Motor neuron (in vitro differentiated cells): ENCODE results near the gene DPYD. TPM values are rescaled to one million over a fixed set of nuclear protein-coding genes. Genes with fewer than 3 reads are reported as not detected.
"Not testable (repeated sequence)": the region's sequence is repeated elsewhere in the genome, so short reads cannot be mapped to it uniquely, and the experiment has no call there.

ENCODE experiments used
- ATAC-seq, 8 experiments: fragments of 200-7000 bp; cut with Tn5 transposase; replicated peaks in 6 of 8; 2 replicates each; pipeline ENCODE4 v1.8.0; 2021; ENCODE audit warnings: mild to moderate bottlenecking in 8 of 8, moderate library complexity in 8 of 8
- H3K27ac ChIP-seq, 2 donors: fragments of 250-450 bp; sonication (Bioruptor Pico); 2 replicates each; pipeline ENCODE4 v1.9.0; 2021; ENCODE audit warnings: antibody characterized with exemption in 2 of 2, mild to moderate bottlenecking in 2 of 2, moderate library complexity in 1 of 2
- H3K4me1 ChIP-seq, 2 donors: fragments of 250-450 bp; sonication (Bioruptor Pico); replicated peaks in 1 of 2; 2 replicates each; pipeline ENCODE4 v1.6.1; 2021; ENCODE audit warnings: antibody characterized with exemption in 2 of 2, mild to moderate bottlenecking in 2 of 2, moderate library complexity in 1 of 2
- H3K4me3 ChIP-seq, 5 donors: fragments of 250-450 bp; sonication (Bioruptor Pico); 2 replicates each; pipeline ENCODE4 v1.9.0; 2021; ENCODE audit warnings: antibody characterized with exemption in 5 of 5, mild to moderate bottlenecking in 5 of 5, moderate library complexity in 4 of 5
- WGBS, 10 experiments: fragments of 450-650 bp; shearing (Covaris generic); methylation state at CpG; one replicate each; pipeline ENCODE4 v1.0.0; 2022; 5-methylcytosine and 5-hydroxymethylcytosine counted together
- in situ Hi-C, 9 experiments: fragments of 400-800 bp; cut with MboI; loops; one replicate each; pipeline ENCODE4 v1.15.0; 2021; ENCODE audit warnings: low sequenced_read_pairs in 9 of 9, low pct_unique_long_range_greater_than_20kb in 2 of 9; ENCODE audit not compliant: unreplicated experiment in 9 of 9
- total RNA-seq, 8 experiments: library from RNA; unstranded; fragments of 300-600 nt; gene quantifications; 2 replicates each; pipeline versions ENCODE4 v1.2.3 to v1.2.4, GENCODE V29; 2022

The DPYD gene
- total RNA-seq, 8 experiments from 2014 or later, result 7.4 to 37.1 (median 14.2) TPM

DNA sequence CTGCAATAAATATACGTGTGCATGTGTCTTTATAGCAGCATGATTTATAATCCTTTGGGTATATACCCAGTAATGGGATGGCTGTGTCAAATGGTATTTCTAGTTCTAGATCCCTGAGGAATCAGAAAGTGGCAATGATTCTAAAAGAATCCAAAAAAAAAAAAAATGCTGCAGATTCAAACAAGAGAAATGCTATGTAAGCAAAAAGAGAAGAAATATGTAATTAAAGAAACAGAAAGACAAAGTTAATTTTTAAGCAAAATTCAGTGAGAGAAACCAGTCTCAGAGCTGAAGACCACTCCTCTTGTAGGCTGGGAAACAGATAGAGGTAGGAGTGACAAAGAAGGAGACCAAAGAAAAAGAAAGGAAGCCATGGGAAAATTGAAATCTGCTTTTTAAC is 571.0 kb downstream of the DPYD start:
- no CpG with 5 or more reads among the region's 1 CpG for WGBS, 10 experiments
- H3K4me3 ChIP-seq, ATAC-seq, in situ Hi-C loops, H3K27ac ChIP-seq: not testable (repeated sequence)
- H3K4me1 ChIP-seq, result peaks cover 4 to 15% of the 10 kb centered on the region in 2 donors

DNA sequence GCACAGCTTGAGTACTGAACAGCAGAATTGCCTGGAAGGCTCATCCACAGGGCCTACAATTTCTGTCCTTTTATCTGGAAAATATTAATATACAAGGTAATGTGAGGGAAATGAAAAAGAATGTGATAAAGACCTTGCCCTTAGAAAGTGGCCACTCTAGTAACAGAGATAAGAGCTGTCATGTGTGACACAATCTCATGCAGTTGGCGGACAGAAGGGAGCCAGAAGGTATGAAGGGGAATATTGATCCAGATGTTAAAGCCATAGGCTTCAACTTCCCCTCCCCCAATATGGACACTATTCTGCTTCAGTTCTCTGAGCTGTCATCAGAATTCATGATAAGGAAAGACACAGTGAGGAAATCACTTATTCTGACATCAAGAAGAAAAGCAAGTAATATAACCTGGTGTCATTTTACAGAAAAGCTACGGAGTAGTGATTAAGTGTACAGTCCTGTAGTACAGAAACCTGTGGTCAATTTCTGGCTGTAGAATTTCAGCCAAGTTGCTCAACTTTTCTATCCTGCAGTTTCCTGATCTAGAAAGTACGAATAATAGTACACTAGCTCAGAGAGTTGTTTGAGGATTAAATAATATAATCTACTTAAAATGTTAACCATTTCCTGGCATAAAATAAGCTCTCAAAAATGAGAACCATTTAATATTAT is 572.1 kb downstream of the DPYD start:
- 80 to 97% (median 91%) methylated on average over 1 to 3 of the region's 3 CpGs for WGBS, 10 experiments
- Histone ChIP-seq H3K4me1 (peaks cover 4 to 15% of the 10 kb centered on the region in 2 donors), H3K27ac (no peak overlapping the region), H3K4me3 (no peak overlapping the region)
- in situ Hi-C loops, result no loop called here
- ATAC-seq, result no peak

GRCh38 chr1:97340951-97341350 is 579.9 kb downstream of the DPYD start:
- Histone ChIP-seq H3K27ac (no peak overlapping the region), H3K4me3 (no peak overlapping the region), H3K4me1 (no peaks in the 10 kb centered on the region)
- in situ Hi-C loops, result no loop called here
- ATAC-seq, result no peak
- WGBS, 10 experiments, result 79 to 100% (median 92%) methylated on average over 1 of the region's 1 CpG; no CpG with 5 or more reads in 3 of the 10 experiments

- in situ Hi-C loops, result no loop called here
- 93 to 100% (median 97%) methylated on average over 2 to 3 of the region's 4 CpGs; no CpG with 5 or more reads in 6 of the 10 experiments for WGBS, 10 experiments
Observed at GRCh38 chr1:97338347-97338746, 582.5 kb downstream of the DPYD start.

GRCh38 chr1:97337250-97338030 is 583.4 kb downstream of the DPYD start:
- ATAC-seq, result no peak
- 68 to 98% (median 92%) methylated on average over 3 to 6 of the region's 6 CpGs for WGBS, 10 experiments
- H3K27ac ChIP-seq, result no peak overlapping the region
- H3K4me3 ChIP-seq, result no peak overlapping the region
- in situ Hi-C loops, result no loop called here
- H3K4me1 ChIP-seq, result no peaks in the 10 kb centered on the region

More at GRCh38 chr1:97338347-97338746, 582.5 kb downstream of the DPYD start:
- H3K27ac ChIP-seq, result no peak overlapping the region
- H3K4me3 ChIP-seq, result no peak overlapping the region
- H3K4me1 ChIP-seq, result no peaks in the 10 kb centered on the region
- no peak for ATAC-seq

DNA sequence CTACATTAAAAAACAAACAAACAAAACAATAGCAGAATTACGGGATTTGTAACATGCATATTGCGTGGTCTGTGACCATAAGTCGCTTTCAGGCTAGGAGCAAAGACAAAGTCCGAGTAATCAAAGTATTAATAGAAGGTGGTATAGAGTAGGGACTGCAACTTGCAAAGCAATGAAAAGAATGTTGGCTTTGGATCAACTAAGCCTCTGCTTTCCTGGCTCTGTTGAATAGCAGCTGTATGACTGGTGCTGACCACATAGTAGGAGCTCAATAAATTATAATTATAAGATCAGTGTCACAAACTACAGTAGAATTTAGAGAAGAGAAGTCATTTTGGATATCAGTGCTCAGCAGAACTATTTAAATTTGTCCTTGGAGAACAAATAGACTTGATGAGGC is 586.4 kb downstream of the DPYD start:
- Histone ChIP-seq H3K4me3 (no peak overlapping the region), H3K4me1 (no peaks in the 10 kb centered on the region), H3K27ac (no peak overlapping the region)
- 50 to 100% (median 97%) methylated on average over 1 to 4 of the region's 4 CpGs for WGBS, 10 experiments
- in situ Hi-C loops, result no loop called here
- ATAC-seq, result peak in 1 of 8 experiments; percentile 31

DNA sequence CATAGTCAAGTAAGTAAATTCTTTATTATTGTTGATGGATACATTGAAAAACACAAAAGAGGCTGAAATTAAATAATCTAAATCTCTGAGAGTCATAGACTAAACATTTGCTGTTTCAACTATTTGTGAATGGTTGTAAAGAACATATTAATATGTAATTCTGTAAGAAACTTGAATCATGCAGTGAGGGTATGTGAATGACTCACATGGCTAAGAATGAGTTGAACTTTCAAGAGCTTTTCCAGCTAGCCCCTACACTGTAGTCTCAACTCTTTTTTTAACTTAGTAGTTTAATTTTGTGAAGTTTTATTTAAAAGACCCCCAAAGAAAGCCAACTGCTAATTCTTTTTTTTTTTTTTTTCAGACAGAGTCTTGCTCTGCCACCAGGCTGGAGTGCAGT is 588.1 kb downstream of the DPYD start:
- peak in 3 of 8 experiments; percentile 51 to 61 (median 54) for ATAC-seq
- no peak overlapping the region for H3K4me3 ChIP-seq
- H3K4me1 ChIP-seq, result no peaks in the 10 kb centered on the region
- H3K27ac ChIP-seq, result no peak overlapping the region
- in situ Hi-C loops, result no loop called here

DNA sequence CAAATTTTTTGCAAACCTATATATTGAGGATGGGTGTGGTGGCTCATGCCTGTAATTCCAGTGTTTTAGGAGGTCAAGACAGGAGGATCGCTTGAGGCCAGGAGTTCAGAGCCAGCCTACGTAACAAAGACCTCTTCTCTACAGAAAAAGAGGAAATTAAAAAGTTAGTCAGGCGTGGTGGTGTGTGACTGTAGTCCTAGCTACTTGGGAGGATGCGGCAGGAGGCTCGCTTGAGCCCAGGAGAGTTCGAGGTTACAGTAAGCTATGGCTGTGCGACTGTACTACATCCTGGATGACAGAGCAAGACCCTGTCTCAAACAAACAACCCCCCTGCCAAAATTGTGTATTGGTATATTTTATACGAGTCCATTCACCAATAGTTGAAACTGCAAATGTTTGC is 589.7 kb downstream of the DPYD start:
- Histone ChIP-seq H3K27ac (no peak overlapping the region), H3K4me1 (no peaks in the 10 kb centered on the region), H3K4me3 (no peak overlapping the region)
- in situ Hi-C loops, result no loop called here
- no peak for ATAC-seq
- WGBS, 10 experiments, result 60 to 100% (median 92%) methylated on average over 1 to 8 of the region's 8 CpGs

DNA sequence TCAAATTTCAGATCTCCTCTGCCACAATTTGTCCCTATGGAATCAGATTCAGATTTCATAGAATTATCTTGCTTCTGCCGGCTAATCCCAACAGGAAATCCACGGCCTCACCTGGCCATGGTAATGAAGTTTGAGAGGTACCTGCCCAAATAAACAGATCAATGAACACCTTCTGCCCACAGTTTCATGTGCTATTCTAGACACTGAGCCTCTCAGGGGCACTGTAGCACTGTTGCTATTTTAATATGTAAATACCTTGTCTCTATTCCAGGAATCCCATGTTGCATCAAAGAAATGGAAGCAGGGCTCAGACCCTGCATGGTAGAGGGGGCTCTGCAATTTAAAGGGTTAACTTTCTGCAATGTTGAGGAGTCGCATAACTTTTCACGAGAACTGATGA is 606.1 kb downstream of the DPYD start:
- WGBS, 10 experiments, result 43 to 100% (median 79%) methylated on average over 1 to 4 of the region's 4 CpGs
- in situ Hi-C loops, result no loop called here
- ATAC-seq, result peak in 1 of 8 experiments; percentile 49

DNA sequence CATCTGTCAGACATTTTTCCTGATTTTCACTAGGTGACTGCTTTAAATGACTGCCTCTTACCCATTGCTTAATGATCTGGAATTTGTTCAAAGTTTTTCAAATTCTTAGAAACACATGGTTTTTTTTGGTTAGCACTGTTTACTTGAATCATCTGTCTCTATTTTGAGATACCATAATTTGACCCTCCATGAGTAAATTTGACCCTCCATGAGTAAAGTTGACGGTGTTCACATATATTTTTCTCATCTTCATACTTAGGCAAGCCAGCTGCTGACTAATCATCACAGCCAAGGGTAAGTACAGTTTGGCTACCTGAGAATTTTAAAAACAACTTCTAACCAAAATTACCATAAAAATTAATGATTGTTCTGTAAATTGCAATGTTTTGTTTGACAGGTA is 612.7 kb downstream of the DPYD start:
- Histone ChIP-seq H3K4me1 (peaks cover 8 to 11% of the 10 kb centered on the region in 2 donors), H3K27ac (no peak overlapping the region), H3K4me3 (no peak overlapping the region)
- in situ Hi-C loops, result no loop called here
- no peak for ATAC-seq
- 33 to 100% (median 100%) methylated on average over 1 of the region's 1 CpG; no CpG with 5 or more reads in 3 of the 10 experiments for WGBS, 10 experiments

More for the DNA sequence above, 606.1 kb downstream of the DPYD start:
- Histone ChIP-seq H3K4me3 (no peak overlapping the region), H3K4me1 (no peaks in the 10 kb centered on the region), H3K27ac (no peak overlapping the region)

- in situ Hi-C loops, result no loop called here
- ATAC-seq, result peak in 4 of 8 experiments; percentile 38 to 81 (median 50)
- no peak overlapping the region for H3K27ac ChIP-seq
Observed at GRCh38 chr1:97307568-97307967, 613.3 kb downstream of the DPYD start.

DNA sequence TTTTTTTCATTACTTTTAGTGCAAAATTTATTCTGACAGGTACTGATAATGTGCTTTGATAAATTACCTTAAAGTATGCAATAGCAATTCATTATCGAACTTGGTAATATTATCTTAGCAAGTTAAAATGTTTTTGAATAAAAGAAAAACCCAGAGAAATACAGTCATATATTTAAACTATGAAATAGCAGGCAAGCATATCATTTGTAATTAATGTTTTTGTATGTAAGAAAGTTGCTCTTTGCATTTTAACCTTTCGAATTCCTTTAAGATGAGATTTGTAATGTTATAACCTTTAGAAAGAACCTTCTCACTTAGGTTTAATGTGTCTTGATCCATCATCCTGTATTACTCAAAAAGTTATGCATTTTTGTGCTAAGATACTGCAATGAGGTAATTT is 613.7 kb downstream of the DPYD start:
- no peak for ATAC-seq
- H3K4me3 ChIP-seq, result no peak overlapping the region
- 31 to 100% (median 96%) methylated on average over 1 to 2 of the region's 2 CpGs for WGBS, 10 experiments
- no peak overlapping the region for H3K27ac ChIP-seq
- peaks cover 8 to 11% of the 10 kb centered on the region in 2 donors for H3K4me1 ChIP-seq
- in situ Hi-C loops, result no loop called here

More at GRCh38 chr1:97307568-97307967, 613.3 kb downstream of the DPYD start:
- Histone ChIP-seq H3K4me1 (peaks cover 8 to 11% of the 10 kb centered on the region in 2 donors), H3K4me3 (no peak overlapping the region)

DNA sequence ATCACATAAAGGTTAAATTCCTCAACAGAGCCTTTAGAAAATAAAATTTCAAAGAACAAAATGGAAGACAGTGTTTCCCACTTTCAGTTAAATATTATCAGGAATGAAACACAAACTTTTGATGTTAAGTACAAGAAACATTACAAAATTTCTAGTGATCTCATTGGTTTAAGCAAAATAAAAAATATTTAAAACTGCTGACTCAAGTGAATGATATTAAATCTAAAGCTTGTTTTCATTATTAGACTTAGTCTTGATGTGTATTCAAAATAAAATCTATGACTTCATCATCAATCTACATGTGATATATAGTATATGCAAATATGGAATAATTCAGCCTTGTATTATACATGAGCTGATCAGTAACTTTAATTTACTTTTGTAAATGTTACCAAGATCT is 614.3 kb downstream of the DPYD start:
- H3K4me3 ChIP-seq, result no peak overlapping the region
- no peak overlapping the region for H3K27ac ChIP-seq
- H3K4me1 ChIP-seq, result peaks cover 8 to 11% of the 10 kb centered on the region in 2 donors
- in situ Hi-C loops, result no loop called here
- no peak for ATAC-seq
